GM23338 (cell line): ENCODE results near the gene AGBL4. TPM values are rescaled to one million over a fixed set of nuclear protein-coding genes. Genes with fewer than 3 reads are reported as not detected.

ENCODE experiments used
- ATAC-seq: fragments of 200-7000 bp; cut with Tn5 transposase; 3 replicates; pipeline ENCODE4 v1.9.1; 2020
- DNase-seq: peaks from one replicate; pipeline ENCODE4 v3.0.0-alpha.2; 2015; ENCODE audit warnings: low spot score
- H2AFZ ChIP-seq: fragments of 200-600 bp; sonication (generic); 2 replicates; pipeline ENCODE4 v1.8.0; 2016; ENCODE audit warnings: antibody characterized with exemption, mild to moderate bottlenecking, moderate library complexity
- H3F3A ChIP-seq: fragments of 200-600 bp; sonication (generic); replicated peaks from 2 replicates; pipeline ENCODE4 v1.8.0; 2017; ENCODE audit warnings: antibody characterized with exemption, mixed run types, low read depth
- H3K27ac ChIP-seq: fragments of 200-600 bp; sonication (generic); 2 replicates; pipeline ENCODE4 v1.6.1; 2016; ENCODE audit warnings: low read depth
- H3K27me3 ChIP-seq: fragments of 200-600 bp; sonication (generic); 2 replicates; pipeline ENCODE4 v1.8.0; 2016; ENCODE audit warnings: mild to moderate bottlenecking, mixed run types, moderate library complexity; ENCODE audit not compliant: insufficient read depth
- H3K36me3 ChIP-seq: fragments of 200-600 bp; sonication (generic); 2 replicates; pipeline ENCODE4 v1.8.0; 2016; ENCODE audit warnings: mild to moderate bottlenecking; ENCODE audit not compliant: insufficient read depth
- H3K4me1 ChIP-seq: fragments of 200-600 bp; sonication (generic); 2 replicates; pipeline ENCODE4 v1.8.0; 2016; ENCODE audit warnings: mild to moderate bottlenecking, moderate library complexity; ENCODE audit not compliant: insufficient read depth
- H3K4me2 ChIP-seq: fragments of 200-600 bp; sonication (generic); 2 replicates; pipeline ENCODE4 v1.7.1; 2017; ENCODE audit warnings: mixed run types
- H3K4me3 ChIP-seq: fragments of 200-600 bp; sonication (generic); 2 replicates; pipeline ENCODE4 v1.6.1; 2016; ENCODE audit warnings: mixed run types
- H3K79me2 ChIP-seq: fragments of 200-600 bp; sonication (generic); replicated peaks from 2 replicates; pipeline ENCODE4 v1.8.0; 2017; ENCODE audit warnings: mild to moderate bottlenecking; ENCODE audit not compliant: insufficient read depth
- H3K9me2 ChIP-seq: fragments of 200-600 bp; sonication (generic); 2 replicates; pipeline ENCODE4 v1.8.0; 2017; ENCODE audit not compliant: insufficient read depth
- H4K20me1 ChIP-seq: fragments of 200-600 bp; sonication (generic); replicated peaks from 2 replicates; pipeline ENCODE4 v1.8.0; 2017; ENCODE audit warnings: mild to moderate bottlenecking; ENCODE audit not compliant: insufficient read depth
- H3K27ac Mint-ChIP-seq: 2 replicates; pipeline ENCODE4 v1.8.0; 2020; ENCODE audit warnings: inconsistent platforms, mild to moderate bottlenecking, moderate library complexity, mixed read lengths
- H3K27me3 Mint-ChIP-seq: 3 replicates; pipeline ENCODE4 v1.8.0; 2022; ENCODE audit warnings: low read depth, mild to moderate bottlenecking, moderate library complexity, mixed read lengths, inconsistent platforms; ENCODE audit not compliant: insufficient read depth, poor library complexity
- H3K36me3 Mint-ChIP-seq: 3 replicates; pipeline ENCODE4 v1.8.0; 2021; ENCODE audit warnings: low read depth, mild to moderate bottlenecking, inconsistent platforms, moderate library complexity, mixed read lengths
- H3K4me1 Mint-ChIP-seq: 3 replicates; pipeline ENCODE4 v1.8.0; 2020; ENCODE audit warnings: mild to moderate bottlenecking, inconsistent platforms, mixed read lengths
- H3K4me3 Mint-ChIP-seq: 3 replicates; pipeline ENCODE4 v1.8.0; 2021; ENCODE audit warnings: moderate library complexity, mild to moderate bottlenecking, inconsistent platforms, mixed read lengths
- H3K9me3 Mint-ChIP-seq: 3 replicates; pipeline ENCODE4 v1.8.0; 2020; ENCODE audit warnings: moderate library complexity, mild to moderate bottlenecking, inconsistent platforms, mixed read lengths
- CREB1 ChIP-seq: fragments of 250-450 bp; sonication (Bioruptor Pico); IDR thresholded peaks from 2 replicates; pipeline ENCODE4 v1.5.0; 2020; ENCODE audit warnings: low read depth, mild to moderate bottlenecking, moderate library complexity
- EZH2 ChIP-seq: fragments of 200-600 bp; sonication (generic); IDR thresholded peaks from one replicate; pipeline ENCODE4 v1.8.0; 2017; ENCODE audit warnings: antibody characterized with exemption, mild to moderate bottlenecking, low read depth; ENCODE audit not compliant: unreplicated experiment
- NANOG ChIP-seq: IDR thresholded peaks from 2 replicates; pipeline ENCODE4 v1.6.1; 2016; ENCODE audit warnings: antibody characterized with exemption, borderline replicate concordance
- POLR2AphosphoS5 ChIP-seq: IDR thresholded peaks from 2 replicates; pipeline ENCODE4 v1.6.1; 2016; ENCODE audit warnings: antibody characterized with exemption, low read depth
- REST ChIP-seq: IDR thresholded peaks from one replicate; pipeline ENCODE4 v1.6.1; 2018; ENCODE audit warnings: antibody characterized with exemption; ENCODE audit not compliant: unreplicated experiment
- STAT1 ChIP-seq: IDR thresholded peaks from one replicate; pipeline ENCODE4 v1.6.1; 2016; ENCODE audit warnings: antibody characterized with exemption; ENCODE audit not compliant: unreplicated experiment
- ZNF114 ChIP-seq: fragments of 250-450 bp; sonication (Bioruptor Pico); IDR thresholded peaks from 2 replicates; pipeline ENCODE4 v1.5.0; 2020; ENCODE audit warnings: mild to moderate bottlenecking, moderate library complexity
- ZNF331 ChIP-seq: fragments of 250-450 bp; sonication (Bioruptor Pico); IDR thresholded peaks from 2 replicates; pipeline ENCODE4 v1.5.0; 2020; ENCODE audit warnings: low read depth, mild to moderate bottlenecking, moderate library complexity
- polyA plus RNA-seq: library from polyadenylated mRNA; unstranded; fragments of >200 nt; fragmentation: Nextera tagmentation; extraction: Ambion mirVana; gene quantifications from 2 replicates; pipeline ENCODE4 v1.2.1, GENCODE V29; 2016
- total RNA-seq: library from RNA; depleted of rRNA; stranded (reverse); fragments of >200 nt; shearing (Covaris generic); gene quantifications from 2 replicates; pipeline ENCODE4 v1.2.3, GENCODE V29; 2014
- TF ChIP-seq, protein P1 (sequence below): IDR thresholded peaks from 2 replicates; pipeline ENCODE4 v1.6.1; 2016; ENCODE audit warnings: antibody characterized with exemption

AGBL4 gene
- total and polyA plus RNA-seq, 2 experiments from 2014 or later: 0.91 to 1.5 TPM

GRCh38 chr1:48996311-48996710 lies 1027.4 kb downstream of the AGBL4 start:
- H3K79me2 ChIP-seq: no peaks in the 10 kb centered on the region
- H3K4me2 ChIP-seq: no peak overlapping the region
- Mint-ChIP-seq H3K9me3 (peaks cover 57% of the 10 kb centered on the region), H3K4me1 (no peaks in the 10 kb centered on the region), H3K4me3 (no peak overlapping the region), H3K36me3 (peaks cover 3% of the 10 kb centered on the region; the same call in 1 of the 3 replicates), H3K27ac (no peak overlapping the region), H3K27me3 (no peaks in the 10 kb centered on the region)
- ATAC-seq: no peak
- H4K20me1 ChIP-seq: no peaks in the 10 kb centered on the region
- TF ChIP-seq STAT1: no peak
- TF ChIP-seq CREB1: no peak
- no peak for TF ChIP-seq ZNF331 (CRISPR knock-in tag)
- no peak overlapping the region for H3K27ac ChIP-seq
- no peaks in the 10 kb centered on the region for H3K36me3 ChIP-seq
- H3K9me2 ChIP-seq: no peaks in the 10 kb centered on the region
- H3K27me3 ChIP-seq: no peaks in the 10 kb centered on the region
- no peaks in the 10 kb centered on the region for H3K4me1 ChIP-seq
- DNase-seq: no peak
- no peak overlapping the region for H2AFZ ChIP-seq
- H3F3A ChIP-seq: no peaks in the 10 kb centered on the region
- H3K4me3 ChIP-seq: no peak overlapping the region

DNA sequence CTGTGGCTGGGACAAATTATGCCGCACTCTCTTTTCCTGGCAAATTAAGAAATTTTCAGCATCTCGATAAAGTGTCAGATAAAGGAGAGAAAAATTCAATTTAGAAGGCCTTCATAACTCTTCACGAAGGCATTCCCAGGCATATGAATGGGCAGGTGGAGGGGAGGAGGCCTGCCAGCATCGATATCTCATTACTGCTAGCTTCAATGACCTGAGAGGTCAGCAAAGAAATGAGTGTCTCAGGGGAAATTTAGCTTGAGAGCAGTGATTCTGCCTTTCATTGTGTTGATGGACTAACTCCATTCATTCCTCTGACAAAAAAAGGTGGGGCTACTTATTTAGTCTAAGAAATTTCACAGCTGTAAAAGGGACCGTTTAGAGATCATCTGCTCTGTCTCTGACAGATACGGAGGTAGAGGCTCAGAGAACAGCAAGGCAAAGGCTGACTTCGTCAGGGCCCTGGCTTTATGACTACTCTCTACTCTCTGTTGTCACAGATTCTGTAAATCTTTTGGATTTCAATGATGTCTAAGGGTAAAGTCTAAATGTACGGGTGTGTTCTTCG lies 1035.0 kb downstream of the AGBL4 start:
- no peaks in the 10 kb centered on the region for H3K27me3 Mint-ChIP-seq
- Histone ChIP-seq H3K27me3 (no peaks in the 10 kb centered on the region), H3K9me2 (no peaks in the 10 kb centered on the region), H3K4me2 (no peak overlapping the region), H2AFZ (no peak overlapping the region), H3K79me2 (no peaks in the 10 kb centered on the region), H3K27ac (no peak overlapping the region), H4K20me1 (no peaks in the 10 kb centered on the region), H3K36me3 (no peaks in the 10 kb centered on the region), H3F3A (no peaks in the 10 kb centered on the region), H3K4me3 (no peak overlapping the region), H3K4me1 (no peaks in the 10 kb centered on the region)
- ATAC-seq: no peak
- H3K27ac Mint-ChIP-seq: no peak overlapping the region
- no peak overlapping the region for H3K4me3 Mint-ChIP-seq
- no peaks in the 10 kb centered on the region for H3K4me1 Mint-ChIP-seq
- peaks cover 64% of the 10 kb centered on the region for H3K9me3 Mint-ChIP-seq
- H3K36me3 Mint-ChIP-seq: no peaks in the 10 kb centered on the region; the same call in 2 of the 3 replicates
- no peak for DNase-seq
- no peak for TF ChIP-seq REST
- TF ChIP-seq, protein P1, sequence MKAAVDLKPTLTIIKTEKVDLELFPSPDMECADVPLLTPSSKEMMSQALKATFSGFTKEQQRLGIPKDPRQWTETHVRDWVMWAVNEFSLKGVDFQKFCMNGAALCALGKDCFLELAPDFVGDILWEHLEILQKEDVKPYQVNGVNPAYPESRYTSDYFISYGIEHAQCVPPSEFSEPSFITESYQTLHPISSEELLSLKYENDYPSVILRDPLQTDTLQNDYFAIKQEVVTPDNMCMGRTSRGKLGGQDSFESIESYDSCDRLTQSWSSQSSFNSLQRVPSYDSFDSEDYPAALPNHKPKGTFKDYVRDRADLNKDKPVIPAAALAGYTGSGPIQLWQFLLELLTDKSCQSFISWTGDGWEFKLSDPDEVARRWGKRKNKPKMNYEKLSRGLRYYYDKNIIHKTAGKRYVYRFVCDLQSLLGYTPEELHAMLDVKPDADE: no peak
- TF ChIP-seq ZNF114 (CRISPR knock-in tag): no peak
- TF ChIP-seq POLR2AphosphoS5: no peak
- TF ChIP-seq NANOG: no peak
- TF ChIP-seq STAT1: no peak
- no peak for TF ChIP-seq EZH2
